ENCODE measurements around the gene CDH22.

GRCh38 chr20:46173652-46174468 lies 134.4 kb downstream of the CDH22 start:
- TF ChIP-seq POLR2AphosphoS5 (IDR thresholded peaks at IDR 0.05) (no peak), CTCF (IDR thresholded peaks at IDR 0.05 in 8 of 11, conservative IDR thresholded peaks at IDR 0.05 in 3 of 11) (no peak)

All from spleen (tissue), 7 donors.